ENCODE results near the gene VSTM4.

The VSTM4 gene

DNA sequence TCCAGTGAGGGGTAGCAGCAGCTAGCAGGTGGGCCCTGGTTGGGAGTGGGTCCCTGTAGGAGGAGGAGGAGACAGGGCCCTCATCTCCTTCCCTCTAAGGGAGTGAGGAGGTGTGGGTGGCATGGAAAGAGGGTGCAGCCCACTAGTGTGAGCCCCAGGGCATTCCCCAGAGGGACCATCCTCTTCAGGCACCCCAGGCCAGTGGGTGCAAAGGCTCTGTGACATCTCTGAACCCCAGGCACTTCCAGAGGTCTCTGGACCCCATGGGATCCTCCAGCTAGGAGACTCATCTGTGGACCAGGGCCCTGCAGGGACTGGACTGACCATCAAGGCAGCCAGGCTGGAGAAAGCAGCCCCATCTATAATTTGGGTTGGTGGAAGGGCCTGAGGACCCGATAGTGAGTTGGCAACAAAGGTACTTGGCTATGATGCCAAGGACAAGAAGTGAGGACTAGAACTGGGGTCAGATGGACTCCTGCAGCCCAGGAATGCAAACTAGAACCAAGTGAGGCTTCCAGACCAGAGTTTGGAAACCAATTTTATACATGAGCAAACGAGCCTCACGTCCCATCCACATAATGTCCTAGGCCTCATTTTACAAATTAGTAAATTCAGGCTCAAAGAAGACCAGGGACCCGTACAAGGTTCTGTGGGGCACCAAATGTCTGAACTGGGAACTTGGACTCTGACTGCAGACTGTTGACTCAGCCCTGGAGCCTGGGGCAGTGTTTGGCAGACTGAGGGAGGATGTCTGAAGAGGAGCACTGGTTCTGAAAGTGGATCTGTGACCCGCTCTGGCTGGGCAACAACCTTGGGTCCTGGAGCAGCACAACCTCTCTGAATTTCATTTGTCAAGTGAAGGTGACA is 1.4 kb upstream of the VSTM4 start:
- Histone ChIP-seq H3K27me3 (ENCODE audit: control insufficient read depth, low read length) (peaks cover 19% of the 10 kb centered on the region), H3K27ac (ENCODE audit: low read depth, low read length) (no peak overlapping the region), H3K4me2 (ENCODE audit: low read length) (no peak overlapping the region)

DNA sequence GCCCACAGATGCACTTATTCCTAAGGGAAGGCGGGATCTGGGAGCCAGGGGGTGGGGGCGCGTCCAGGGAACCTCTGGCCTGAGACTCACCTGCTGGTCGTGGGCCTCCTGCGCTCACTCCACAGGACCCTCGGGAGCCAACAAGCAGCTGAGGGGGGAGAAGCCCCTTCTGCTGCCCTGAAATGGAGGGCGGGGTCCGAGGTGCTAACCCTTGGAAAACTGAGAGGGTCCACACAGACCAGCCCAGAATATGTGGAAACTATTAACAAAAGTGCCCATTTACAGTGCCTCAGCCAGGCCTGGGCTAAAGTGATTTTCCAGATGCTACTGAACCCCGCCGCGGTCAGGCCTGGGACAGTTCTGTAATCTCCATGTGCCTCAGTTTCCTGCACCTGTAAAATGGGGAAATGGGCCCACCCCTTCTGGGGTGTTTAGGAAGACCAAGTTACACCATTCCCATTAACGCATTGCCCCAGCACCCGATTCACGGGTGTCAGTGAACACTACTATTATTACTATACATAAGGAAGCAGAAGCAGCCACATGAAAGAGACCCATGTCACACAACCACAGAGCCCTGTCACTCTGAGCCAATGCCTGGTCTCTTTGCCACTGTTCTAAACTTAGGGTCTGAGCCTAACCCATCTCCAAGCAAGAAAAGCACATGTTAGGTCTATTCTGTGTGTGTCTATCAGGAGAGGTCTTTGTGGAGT is 630 bp upstream of the VSTM4 start:
- Histone ChIP-seq H3K4me3 (ENCODE audit: low read length) (no peak overlapping the region), H3K4me1 (ENCODE audit: control insufficient read depth, low read length) (no peaks in the 10 kb centered on the region), H3K9me2 (replicated peaks; ENCODE audit: control insufficient read depth, low read length) (no peaks in the 10 kb centered on the region), H3F3A (ENCODE audit: control insufficient read depth, insufficient read depth) (no peaks in the 10 kb centered on the region), H3K27ac (ENCODE audit: low read depth, low read length) (no peak overlapping the region), H3K79me2 (ENCODE audit: control insufficient read depth, low read length) (no peaks in the 10 kb centered on the region), H3K36me3 (ENCODE audit: control insufficient read depth, low read length) (no peaks in the 10 kb centered on the region), H3K9me3 (ENCODE audit: control insufficient read depth, insufficient read depth, low read length) (no peaks in the 10 kb centered on the region), H3K4me2 (ENCODE audit: low read length) (no peak overlapping the region), H4K20me1 (ENCODE audit: control insufficient read depth, insufficient read depth, low read depth, low read length) (no peaks in the 10 kb centered on the region), H3K27me3 (ENCODE audit: control insufficient read depth, low read length) (peaks cover 19% of the 10 kb centered on the region)
- no peak for TF ChIP-seq EZH2phosphoT487 (IDR thresholded peaks at IDR 0.05; ENCODE audit: borderline replicate concordance, low read length)
- TF ChIP-seq CTCF (IDR thresholded peaks at IDR 0.05; ENCODE audit: low read depth, low read length, poor library complexity, severe bottlenecking): no peak

More for the DNA sequence above, 1.4 kb upstream of the VSTM4 start:
- Histone ChIP-seq H3K79me2 (ENCODE audit: control insufficient read depth, low read length) (no peaks in the 10 kb centered on the region), H3K36me3 (ENCODE audit: control insufficient read depth, low read length) (no peaks in the 10 kb centered on the region), H3K4me3 (ENCODE audit: low read length) (no peak overlapping the region), H3F3A (ENCODE audit: control insufficient read depth, insufficient read depth) (no peaks in the 10 kb centered on the region), H3K4me1 (ENCODE audit: control insufficient read depth, low read length) (no peaks in the 10 kb centered on the region), H3K9me2 (replicated peaks; ENCODE audit: control insufficient read depth, low read length) (no peaks in the 10 kb centered on the region), H3K9me3 (ENCODE audit: control insufficient read depth, insufficient read depth, low read length) (no peaks in the 10 kb centered on the region), H4K20me1 (ENCODE audit: control insufficient read depth, insufficient read depth, low read depth, low read length) (no peaks in the 10 kb centered on the region)
- no peak for TF ChIP-seq EZH2phosphoT487 (IDR thresholded peaks at IDR 0.05; ENCODE audit: borderline replicate concordance, low read length)
- no peak for TF ChIP-seq CTCF (IDR thresholded peaks at IDR 0.05; ENCODE audit: low read depth, low read length, poor library complexity, severe bottlenecking)

GRCh38 chr10:49114718-49115014 is 656 bp downstream of the VSTM4 start:
- Histone ChIP-seq H3K9me3 (ENCODE audit: control insufficient read depth, insufficient read depth, low read length) (no peaks in the 10 kb centered on the region), H3F3A (ENCODE audit: control insufficient read depth, insufficient read depth) (no peaks in the 10 kb centered on the region), H3K4me1 (ENCODE audit: control insufficient read depth, low read length) (no peaks in the 10 kb centered on the region), H3K9me2 (replicated peaks; ENCODE audit: control insufficient read depth, low read length) (no peaks in the 10 kb centered on the region), H3K36me3 (ENCODE audit: control insufficient read depth, low read length) (no peaks in the 10 kb centered on the region), H3K27ac (ENCODE audit: low read depth, low read length) (no peak overlapping the region), H4K20me1 (ENCODE audit: control insufficient read depth, insufficient read depth, low read depth, low read length) (no peaks in the 10 kb centered on the region), H3K27me3 (ENCODE audit: control insufficient read depth, low read length) (peaks cover 9% of the 10 kb centered on the region), H3K79me2 (ENCODE audit: control insufficient read depth, low read length) (no peaks in the 10 kb centered on the region), H3K4me2 (ENCODE audit: low read length) (no peak overlapping the region), H3K4me3 (ENCODE audit: low read length) (no peak overlapping the region)
- TF ChIP-seq CTCF (IDR thresholded peaks at IDR 0.05; ENCODE audit: low read depth, low read length, poor library complexity, severe bottlenecking) (no peak), EZH2phosphoT487 (IDR thresholded peaks at IDR 0.05; ENCODE audit: borderline replicate concordance, low read length) (no peak)

Measured in DOHH2 (cell line).